ENCODE measurements around the gene MACF1.
"Not testable (repeated sequence)": the region's sequence is repeated elsewhere in the genome, so short reads cannot be mapped to it uniquely, and the experiment has no call there.

Gene MACF1

DNA sequence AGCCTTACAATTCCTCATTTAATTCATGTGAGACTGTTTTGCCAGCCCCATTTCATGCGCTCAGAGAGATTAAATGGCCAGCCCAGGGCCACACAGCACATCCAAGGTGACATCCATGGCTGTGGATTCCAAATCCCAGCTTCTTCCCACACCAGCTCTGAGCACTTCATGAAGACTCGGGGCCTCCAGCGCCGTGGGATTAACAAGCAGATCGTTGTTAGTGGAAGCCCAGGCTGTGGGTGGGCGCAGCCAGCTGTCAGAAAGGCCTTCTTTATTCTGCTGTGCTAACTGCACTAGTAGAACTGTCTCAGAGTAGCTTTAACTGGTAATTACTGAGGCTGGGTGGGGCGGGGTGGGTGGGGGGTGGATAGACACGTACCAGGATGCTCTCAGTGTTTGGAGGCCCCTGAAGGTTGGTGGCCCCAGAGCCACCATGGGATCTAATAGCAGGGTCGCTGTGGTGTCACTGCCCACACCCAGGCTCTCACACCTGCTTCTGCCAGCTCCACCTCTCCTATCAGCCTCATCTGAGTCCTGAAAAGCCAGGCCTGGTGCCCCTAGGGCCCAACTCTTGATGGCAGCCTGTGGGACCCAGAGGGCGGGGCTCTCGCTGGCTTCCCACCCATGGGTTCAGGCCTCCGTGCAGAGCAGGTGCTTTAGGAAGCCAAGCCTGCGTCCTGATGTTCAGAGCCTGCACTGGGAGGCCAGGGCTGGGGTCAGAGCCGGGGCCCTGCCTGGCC is 290.3 kb downstream of the MACF1 start:
- ChIA-PET CTCF (no interaction called here), POLR2A (no interaction called here)
- no peak for DNase-seq (ENCODE audit: low read depth, low spot score)
- H3K4me3 ChIP-seq (ENCODE audit: low read depth, low read length): no peak overlapping the region
- TF ChIP-seq, protein P1, sequence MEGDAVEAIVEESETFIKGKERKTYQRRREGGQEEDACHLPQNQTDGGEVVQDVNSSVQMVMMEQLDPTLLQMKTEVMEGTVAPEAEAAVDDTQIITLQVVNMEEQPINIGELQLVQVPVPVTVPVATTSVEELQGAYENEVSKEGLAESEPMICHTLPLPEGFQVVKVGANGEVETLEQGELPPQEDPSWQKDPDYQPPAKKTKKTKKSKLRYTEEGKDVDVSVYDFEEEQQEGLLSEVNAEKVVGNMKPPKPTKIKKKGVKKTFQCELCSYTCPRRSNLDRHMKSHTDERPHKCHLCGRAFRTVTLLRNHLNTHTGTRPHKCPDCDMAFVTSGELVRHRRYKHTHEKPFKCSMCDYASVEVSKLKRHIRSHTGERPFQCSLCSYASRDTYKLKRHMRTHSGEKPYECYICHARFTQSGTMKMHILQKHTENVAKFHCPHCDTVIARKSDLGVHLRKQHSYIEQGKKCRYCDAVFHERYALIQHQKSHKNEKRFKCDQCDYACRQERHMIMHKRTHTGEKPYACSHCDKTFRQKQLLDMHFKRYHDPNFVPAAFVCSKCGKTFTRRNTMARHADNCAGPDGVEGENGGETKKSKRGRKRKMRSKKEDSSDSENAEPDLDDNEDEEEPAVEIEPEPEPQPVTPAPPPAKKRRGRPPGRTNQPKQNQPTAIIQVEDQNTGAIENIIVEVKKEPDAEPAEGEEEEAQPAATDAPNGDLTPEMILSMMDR (IDR thresholded peaks at IDR 0.05; ENCODE audit: insufficient read depth, low read length, missing control alignments): no peak

DNA sequence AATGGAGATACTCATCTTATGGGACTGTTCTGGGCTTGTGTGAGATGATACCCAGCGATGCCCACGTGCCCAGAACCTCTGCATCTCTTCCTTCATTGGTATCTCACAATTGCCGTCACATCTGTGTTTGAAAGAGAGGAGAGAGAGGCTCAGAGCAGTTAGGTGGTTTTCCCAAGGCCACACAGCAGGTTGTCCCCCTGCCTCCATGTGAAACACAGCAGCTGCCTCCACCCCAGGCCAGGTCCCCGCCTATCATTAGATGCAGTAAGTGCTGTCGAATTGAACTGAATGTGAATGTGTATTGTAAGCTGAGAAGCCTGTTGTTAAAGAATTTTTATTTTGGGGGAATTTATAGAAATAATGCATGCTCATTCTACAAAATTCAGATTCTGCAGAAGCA is 292.0 kb downstream of the MACF1 start:
- H3K4me3 ChIP-seq (ENCODE audit: low read depth, low read length); DNase-seq (ENCODE audit: low read depth, low spot score); POLR2A ChIA-PET: not testable (repeated sequence)
- CTCF ChIA-PET: interaction anchor here (1.4 kb wide), 1 partner anchor 42 kb away, joined by 4 read pairs; no protein-coding TSS in a partner anchor

DNA sequence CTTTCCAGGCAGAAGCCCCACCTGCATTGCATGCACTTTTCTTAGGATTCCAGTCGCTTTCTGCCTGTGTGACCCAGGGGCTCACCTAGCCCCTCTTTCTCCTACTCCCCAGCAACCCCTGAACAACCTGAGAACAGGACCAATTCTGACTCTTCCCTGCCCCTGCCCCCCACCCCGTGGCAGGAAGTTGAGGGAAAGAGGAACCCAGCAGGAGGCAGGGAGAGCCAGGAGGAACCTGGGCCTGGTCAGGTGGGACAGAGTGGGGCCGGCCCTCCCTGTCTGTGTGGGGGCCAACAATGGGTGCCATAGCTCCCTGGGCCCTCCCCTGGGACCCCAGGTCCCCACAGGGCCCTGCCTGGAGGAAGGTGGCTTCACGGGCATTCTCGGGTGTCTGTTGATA is 293.1 kb downstream of the MACF1 start:
- TF ChIP-seq, protein P1 (IDR thresholded peaks at IDR 0.05; ENCODE audit: insufficient read depth, low read length, missing control alignments): no peak
- H3K4me3 ChIP-seq (ENCODE audit: low read depth, low read length): no peak overlapping the region
- ChIA-PET POLR2A (no interaction called here), CTCF (interaction anchor here (1.4 kb wide), 1 partner anchor 41 kb away, joined by 4 read pairs; no protein-coding TSS in a partner anchor)
- DNase-seq (ENCODE audit: low read depth, low spot score): no peak

DNA sequence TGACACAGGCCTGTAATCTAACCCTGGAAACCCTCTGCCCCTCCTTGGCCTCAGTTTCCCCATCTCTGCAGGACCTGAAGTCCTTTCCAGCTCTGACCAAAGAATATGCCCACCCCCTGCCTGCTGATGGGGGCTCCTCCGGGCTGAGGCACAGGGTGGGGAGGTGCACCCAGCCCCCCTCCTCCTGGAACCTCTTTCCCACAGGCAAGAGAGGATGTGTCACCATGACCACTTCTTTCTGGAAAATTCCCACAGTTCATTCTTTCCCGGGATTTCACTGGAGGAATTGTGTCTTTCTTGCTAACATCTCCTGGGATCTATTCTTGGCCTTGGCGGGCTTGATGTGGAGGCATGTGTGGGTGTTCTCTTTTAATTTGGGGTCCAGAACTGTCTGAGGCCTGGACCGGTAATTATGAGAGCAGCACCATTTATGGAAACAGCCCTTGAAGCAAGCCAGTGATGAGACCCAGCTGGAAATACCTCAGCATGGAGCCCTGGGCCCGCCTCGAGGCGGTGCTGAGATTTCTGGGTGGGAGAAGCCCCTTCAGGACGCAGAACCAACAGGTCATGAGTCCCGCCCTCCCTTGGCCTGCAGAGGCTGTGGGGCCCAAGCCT is 293.7 kb downstream of the MACF1 start:
- POLR2A ChIA-PET; H3K4me3 ChIP-seq (ENCODE audit: low read depth, low read length); DNase-seq (ENCODE audit: low read depth, low spot score); CTCF ChIA-PET: not testable (repeated sequence)

DNA sequence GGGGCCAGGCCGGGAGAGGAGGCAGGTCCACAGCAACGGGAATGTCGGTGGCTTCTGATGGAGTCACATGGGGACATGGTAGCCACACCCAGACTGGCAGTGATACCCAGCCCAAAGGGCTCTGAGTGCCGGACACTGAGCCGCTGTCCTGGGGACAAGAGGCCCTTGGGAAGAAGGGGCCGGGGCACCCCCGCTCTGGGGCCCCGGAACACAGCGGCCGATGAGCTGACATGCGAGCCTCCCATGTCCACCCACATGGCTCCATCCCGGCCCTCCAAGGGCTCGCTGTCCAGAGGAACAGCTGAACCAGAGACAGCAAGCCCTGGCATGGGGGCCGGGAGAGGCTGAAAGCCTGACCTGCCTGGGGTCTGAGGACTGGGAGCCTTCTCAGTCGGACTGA is 294.3 kb downstream of the MACF1 start:
- CTCF ChIA-PET: interaction anchor here (1.0 kb wide), 1 partner anchor 400 kb away, joined by 3 read pairs; no protein-coding TSS in a partner anchor
- H3K4me3 ChIP-seq (ENCODE audit: low read depth, low read length); POLR2A ChIA-PET; DNase-seq (ENCODE audit: low read depth, low spot score): not testable (repeated sequence)

DNA sequence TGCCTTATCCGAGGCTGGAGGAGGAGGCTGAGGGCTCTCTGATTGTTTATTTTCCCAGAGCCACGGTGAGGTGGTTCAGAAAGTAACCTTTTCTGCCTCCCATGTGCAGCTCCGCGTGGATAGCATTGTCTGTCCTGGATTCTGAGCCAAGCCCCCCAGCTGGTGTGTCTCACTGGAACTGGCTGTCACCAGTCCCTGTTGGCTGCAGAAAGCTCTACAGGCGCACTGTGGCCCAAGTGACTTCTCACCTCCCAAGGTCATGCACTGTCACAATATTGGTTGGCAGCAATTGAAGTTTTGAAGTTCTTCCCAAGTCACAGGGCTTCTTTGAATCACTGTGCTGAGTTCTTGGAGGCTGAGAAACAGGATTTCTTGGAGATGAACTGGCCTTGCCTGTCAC is 295.2 kb downstream of the MACF1 start:
- CTCF ChIA-PET: interaction anchor here (1.0 kb wide), 1 partner anchor 401 kb away, joined by 3 read pairs; no protein-coding TSS in a partner anchor
- TF ChIP-seq, protein P1 (IDR thresholded peaks at IDR 0.05; ENCODE audit: insufficient read depth, low read length, missing control alignments): no peak
- no peak for DNase-seq (ENCODE audit: low read depth, low spot score)
- no peak overlapping the region for H3K4me3 ChIP-seq (ENCODE audit: low read depth, low read length)
- POLR2A ChIA-PET: no interaction called here

DNA sequence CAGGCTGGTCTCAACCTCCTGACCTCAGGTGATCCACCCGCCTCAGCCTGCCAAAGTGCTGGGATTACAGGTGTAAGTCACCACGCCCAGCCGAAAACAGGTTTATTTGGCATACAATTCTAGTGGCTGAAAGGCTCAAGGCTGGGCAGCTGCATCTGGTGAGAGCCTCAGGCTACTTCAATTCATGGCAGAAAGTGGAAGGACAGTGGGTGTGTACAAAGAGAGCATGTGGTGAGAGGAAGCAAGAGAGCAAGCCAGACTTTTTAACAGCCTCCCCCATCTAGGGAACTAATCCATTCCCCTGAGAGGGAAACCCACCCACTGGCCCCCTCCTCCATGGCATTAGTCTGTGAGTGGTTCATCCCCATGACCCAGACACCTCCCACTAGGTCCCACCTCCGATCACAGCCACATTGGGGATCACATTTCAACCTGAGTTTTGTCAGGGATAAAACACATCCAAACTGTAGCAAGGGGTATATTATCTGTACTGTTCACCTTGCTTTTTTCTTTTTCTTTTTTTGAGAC is 296.4 kb downstream of the MACF1 start:
- TF ChIP-seq, protein P1 (IDR thresholded peaks at IDR 0.05; ENCODE audit: insufficient read depth, low read length, missing control alignments): no peak
- ChIA-PET CTCF (no interaction called here), POLR2A (no interaction called here)
- DNase-seq (ENCODE audit: low read depth, low spot score): no peak
- no peak overlapping the region for H3K4me3 ChIP-seq (ENCODE audit: low read depth, low read length)

DNA sequence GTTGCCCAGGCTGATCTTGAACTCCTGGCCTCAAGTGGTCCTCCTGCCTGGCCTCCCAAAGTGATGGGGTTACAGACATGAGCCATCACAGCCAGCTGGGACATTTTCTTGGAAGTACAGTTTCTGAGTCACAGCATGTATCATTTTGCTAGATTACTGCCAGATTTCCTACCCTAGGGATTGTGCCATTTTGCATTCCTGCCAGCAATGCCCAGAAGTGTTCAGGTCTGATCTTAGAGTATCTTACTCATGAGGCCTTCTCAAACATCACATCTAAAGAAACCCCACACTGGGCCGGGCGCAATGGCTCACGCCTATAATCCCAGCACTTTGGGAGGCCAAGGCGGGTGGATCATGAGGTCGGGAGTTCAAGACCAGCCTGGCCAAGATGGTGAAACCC is 297.2 kb downstream of the MACF1 start:
- ChIA-PET POLR2A (no interaction called here), CTCF (no interaction called here)
- TF ChIP-seq, protein P1 (IDR thresholded peaks at IDR 0.05; ENCODE audit: insufficient read depth, low read length, missing control alignments): no peak
- H3K4me3 ChIP-seq (ENCODE audit: low read depth, low read length): no peak overlapping the region
- DNase-seq (ENCODE audit: low read depth, low spot score): peak; percentile 19

DNA sequence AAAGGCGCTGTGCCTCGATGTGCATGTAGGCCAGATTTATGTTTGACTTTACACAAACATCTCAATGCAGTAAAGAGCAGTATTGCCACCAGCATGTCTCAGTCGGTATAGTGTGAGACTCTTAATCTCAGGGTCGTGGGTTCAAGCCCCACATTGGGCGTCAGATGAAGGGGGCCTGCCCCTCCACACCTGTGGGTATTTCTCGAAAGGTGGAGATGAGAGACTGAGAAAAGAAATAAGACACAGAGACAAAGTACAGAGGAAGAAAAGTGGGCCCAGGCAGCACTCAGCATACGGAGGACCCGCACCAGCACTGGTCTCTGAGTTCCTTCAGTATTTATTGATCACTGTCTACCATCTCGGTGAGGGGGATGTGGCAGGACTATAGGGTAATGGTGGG is 299.9 kb downstream of the MACF1 start:
- H3K4me3 ChIP-seq (ENCODE audit: low read depth, low read length); POLR2A ChIA-PET; DNase-seq (ENCODE audit: low read depth, low spot score); CTCF ChIA-PET: not testable (repeated sequence)

Measured in AG04449 (cell line).